ENCODE measurements around the gene ZMYM2. TPM values are rescaled to one million over a fixed set of nuclear protein-coding genes. Genes with fewer than 3 reads are reported as not detected.

ZMYM2 gene
- total RNA-seq, 3 donors from 2014 or later: 58.9 to 85.1 (median 70.3) TPM

- no peak for ATAC-seq
- H3K36me3 ChIP-seq (ENCODE audit: low read depth): no peaks in the 10 kb centered on the region
- intact Hi-C loops (cut with DNase I, micrococcal nuclease): no loop called here
- no peaks in the 10 kb centered on the region for H3K9me3 ChIP-seq
- peaks cover 2% of the 10 kb centered on the region for H3K4me1 ChIP-seq (ENCODE audit: low read depth)
- H3K4me3 ChIP-seq: no peak overlapping the region
- no peak for DNase-seq
- TF ChIP-seq, protein P1, sequence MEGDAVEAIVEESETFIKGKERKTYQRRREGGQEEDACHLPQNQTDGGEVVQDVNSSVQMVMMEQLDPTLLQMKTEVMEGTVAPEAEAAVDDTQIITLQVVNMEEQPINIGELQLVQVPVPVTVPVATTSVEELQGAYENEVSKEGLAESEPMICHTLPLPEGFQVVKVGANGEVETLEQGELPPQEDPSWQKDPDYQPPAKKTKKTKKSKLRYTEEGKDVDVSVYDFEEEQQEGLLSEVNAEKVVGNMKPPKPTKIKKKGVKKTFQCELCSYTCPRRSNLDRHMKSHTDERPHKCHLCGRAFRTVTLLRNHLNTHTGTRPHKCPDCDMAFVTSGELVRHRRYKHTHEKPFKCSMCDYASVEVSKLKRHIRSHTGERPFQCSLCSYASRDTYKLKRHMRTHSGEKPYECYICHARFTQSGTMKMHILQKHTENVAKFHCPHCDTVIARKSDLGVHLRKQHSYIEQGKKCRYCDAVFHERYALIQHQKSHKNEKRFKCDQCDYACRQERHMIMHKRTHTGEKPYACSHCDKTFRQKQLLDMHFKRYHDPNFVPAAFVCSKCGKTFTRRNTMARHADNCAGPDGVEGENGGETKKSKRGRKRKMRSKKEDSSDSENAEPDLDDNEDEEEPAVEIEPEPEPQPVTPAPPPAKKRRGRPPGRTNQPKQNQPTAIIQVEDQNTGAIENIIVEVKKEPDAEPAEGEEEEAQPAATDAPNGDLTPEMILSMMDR (IDR thresholded peaks at IDR 0.05): no peak
Observed at GRCh38 chr13:20002787-20003186, 44.3 kb downstream of the ZMYM2 start.

GRCh38 chr13:20006206-20006605, 47.7 kb downstream of the ZMYM2 start:
- Histone ChIP-seq H3K36me3 (ENCODE audit: low read depth) (peaks cover 5% of the 10 kb centered on the region), H3K4me1 (ENCODE audit: low read depth) (no peaks in the 10 kb centered on the region), H3K4me3 (no peak overlapping the region), H3K9me3 (no peaks in the 10 kb centered on the region)
- TF ChIP-seq, protein P1 (IDR thresholded peaks at IDR 0.05): no peak
- intact Hi-C loops (cut with DNase I, micrococcal nuclease): no loop called here
- ATAC-seq (no peak), DNase-seq (no peak)

DNA sequence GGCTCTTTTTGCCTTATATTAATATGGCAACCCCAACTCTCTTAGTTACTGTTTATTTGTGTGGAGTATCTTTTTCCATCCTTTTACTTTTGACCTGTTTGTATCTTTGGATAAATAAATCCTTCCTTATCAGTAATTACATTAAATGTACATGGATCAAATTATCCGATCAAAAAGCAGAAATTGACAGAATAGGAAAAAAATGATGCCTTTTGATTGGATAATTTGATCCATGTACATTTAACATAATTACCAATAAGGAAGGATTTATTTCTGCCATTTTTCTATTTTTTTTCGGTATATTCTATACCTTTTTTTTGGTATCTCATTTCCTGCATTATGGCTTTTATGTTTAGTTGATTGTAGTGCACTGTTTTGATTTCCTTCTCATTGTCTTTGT, 57.2 kb downstream of the ZMYM2 start:
- ATAC-seq: no peak
- TF ChIP-seq, protein P1 (IDR thresholded peaks at IDR 0.05): no peak
- Histone ChIP-seq H3K4me3 (no peak overlapping the region), H3K36me3 (ENCODE audit: low read depth) (no peaks in the 10 kb centered on the region), H3K9me3 (peaks cover 15% of the 10 kb centered on the region), H3K4me1 (ENCODE audit: low read depth) (no peaks in the 10 kb centered on the region)
- intact Hi-C loops (cut with DNase I, micrococcal nuclease): no loop called here
- no peak for DNase-seq

GRCh38 chr13:20016649-20017364, 58.3 kb downstream of the ZMYM2 start:
- H3K4me1 ChIP-seq (ENCODE audit: low read depth): no peaks in the 10 kb centered on the region
- no peaks in the 10 kb centered on the region for H3K36me3 ChIP-seq (ENCODE audit: low read depth)
- DNase-seq: no peak
- ATAC-seq: no peak
- TF ChIP-seq, protein P1 (IDR thresholded peaks at IDR 0.05): no peak
- H3K4me3 ChIP-seq: no peak overlapping the region
- H3K9me3 ChIP-seq: peaks cover 15% of the 10 kb centered on the region
- intact Hi-C loops (cut with DNase I, micrococcal nuclease): no loop called here

DNA sequence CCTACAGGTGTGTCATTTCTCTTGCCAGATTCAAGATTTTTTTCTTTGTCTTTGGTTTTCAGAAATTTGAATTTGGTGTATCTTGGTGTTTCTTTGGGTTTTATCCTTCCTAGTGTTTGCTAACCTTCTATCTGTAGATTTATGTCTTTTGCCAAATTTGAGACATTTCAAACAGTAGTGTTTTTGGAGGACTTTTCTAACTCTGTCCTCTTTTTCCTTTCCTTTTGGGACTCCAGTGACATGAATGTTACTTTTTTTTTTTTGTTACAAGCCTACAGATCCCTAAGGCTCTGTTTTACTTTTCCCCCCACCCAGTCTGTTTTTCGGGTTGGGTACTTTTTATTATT, 58.8 kb downstream of the ZMYM2 start:
- intact Hi-C loops (cut with DNase I, micrococcal nuclease): no loop called here
- no peak for DNase-seq
- TF ChIP-seq, protein P1 (IDR thresholded peaks at IDR 0.05): no peak

DNA sequence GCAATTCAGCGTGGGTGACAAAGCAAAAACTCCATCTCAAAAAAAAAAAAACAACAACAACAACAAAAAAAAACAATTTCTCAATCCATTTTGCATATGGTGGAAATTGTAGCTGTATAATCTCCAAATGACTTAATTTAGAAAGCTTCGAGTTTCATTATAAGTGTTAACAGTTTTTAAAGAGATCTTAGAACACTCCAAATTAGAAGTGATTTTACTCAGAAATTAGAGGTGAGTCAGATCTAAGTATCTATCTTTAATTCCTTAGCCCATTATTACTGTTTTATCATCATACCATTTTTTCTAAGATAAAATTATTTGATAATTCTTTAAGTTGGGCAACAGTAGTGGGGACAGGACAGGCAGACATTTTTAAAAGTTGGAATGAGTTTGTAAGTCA, 60.5 kb downstream of the ZMYM2 start:
- H3K4me3 ChIP-seq: no peak overlapping the region
- peaks cover 15% of the 10 kb centered on the region for H3K9me3 ChIP-seq
- no peak for ATAC-seq
- no peak for DNase-seq
- H3K36me3 ChIP-seq (ENCODE audit: low read depth): no peaks in the 10 kb centered on the region
- intact Hi-C loops (cut with DNase I, micrococcal nuclease): no loop called here
- no peaks in the 10 kb centered on the region for H3K4me1 ChIP-seq (ENCODE audit: low read depth)
- TF ChIP-seq, protein P1 (IDR thresholded peaks at IDR 0.05): no peak

More for the DNA sequence above, 58.8 kb downstream of the ZMYM2 start:
- ATAC-seq: no peak
- Histone ChIP-seq H3K9me3 (peaks cover 15% of the 10 kb centered on the region), H3K4me1 (ENCODE audit: low read depth) (no peaks in the 10 kb centered on the region), H3K4me3 (no peak overlapping the region), H3K36me3 (ENCODE audit: low read depth) (no peaks in the 10 kb centered on the region)
